Stimulated activated CD4-positive, alpha-beta T cell treated with anti-CD3 and anti-CD28 coated beads, Interleukin-2, amount 100 ng/mL, for 4 hours (primary cell): ENCODE data around the gene RPIA.
A peak's percentile ranks its signal among the peaks of the same experiment; 100 is the strongest.

ENCODE experiments used
- DNase-seq: peaks from one replicate; pipeline ENCODE4 v3.0.0-alpha.2; 2020; ENCODE audit warnings: low read depth

The RPIA gene

GRCh38 chr2:88684519-88684918, 7.0 kb upstream of the RPIA start:
- no peak for DNase-seq

GRCh38 chr2:88686320-88686719, 5.2 kb upstream of the RPIA start:
- DNase-seq: no peak

- DNase-seq: no peak
Observed at GRCh38 chr2:88687384-88687783, 4.1 kb upstream of the RPIA start.

GRCh38 chr2:88690591-88691338, 708 bp upstream of the RPIA start:
- peak; percentile 36 for DNase-seq

GRCh38 chr2:88692187-88692586, 714 bp downstream of the RPIA start:
- peak; percentile 12 for DNase-seq

GRCh38 chr2:88693911-88694414, 2.5 kb downstream of the RPIA start:
- DNase-seq: no peak

GRCh38 chr2:88696611-88697010, 5.1 kb downstream of the RPIA start:
- DNase-seq: no peak

- DNase-seq: no peak
Observed at GRCh38 chr2:88697370-88698026, 6.0 kb downstream of the RPIA start.

GRCh38 chr2:88698027-88698413, 6.5 kb downstream of the RPIA start:
- DNase-seq: no peak

GRCh38 chr2:88698498-88699233, 7.2 kb downstream of the RPIA start:
- DNase-seq: no peak

- no peak for DNase-seq
Observed at GRCh38 chr2:88707003-88707402, 15.5 kb downstream of the RPIA start.

GRCh38 chr2:88709181-88709631, 17.7 kb downstream of the RPIA start:
- no peak for DNase-seq

- DNase-seq: no peak
Observed at GRCh38 chr2:88711289-88711688, 19.8 kb downstream of the RPIA start.

- no peak for DNase-seq
Observed at GRCh38 chr2:88711897-88712296, 20.4 kb downstream of the RPIA start.

- no peak for DNase-seq
Observed at GRCh38 chr2:88713408-88713807, 21.9 kb downstream of the RPIA start.

- no peak for DNase-seq
Observed at GRCh38 chr2:88714667-88715066, 23.2 kb downstream of the RPIA start.

- DNase-seq: no peak
Observed at GRCh38 chr2:88720399-88720798, 28.9 kb downstream of the RPIA start.

- DNase-seq: no peak
Observed at GRCh38 chr2:88721268-88721667, 29.8 kb downstream of the RPIA start.

- DNase-seq: no peak
Observed at GRCh38 chr2:88724643-88725332, 33.3 kb downstream of the RPIA start.

GRCh38 chr2:88729061-88729745, 37.7 kb downstream of the RPIA start:
- no peak for DNase-seq

GRCh38 chr2:88733155-88733902, 41.9 kb downstream of the RPIA start:
- DNase-seq: no peak
